GM12801 (cell line): ENCODE results near the gene PAX5.

Experiments
- CTCF ChIP-seq: IDR thresholded peaks from one replicate; pipeline ENCODE4 v1.5.1; 2011; ENCODE audit warnings: control low read depth; ENCODE audit not compliant: insufficient read length; ENCODE audit errors: extremely low read depth

PAX5 gene

DNA sequence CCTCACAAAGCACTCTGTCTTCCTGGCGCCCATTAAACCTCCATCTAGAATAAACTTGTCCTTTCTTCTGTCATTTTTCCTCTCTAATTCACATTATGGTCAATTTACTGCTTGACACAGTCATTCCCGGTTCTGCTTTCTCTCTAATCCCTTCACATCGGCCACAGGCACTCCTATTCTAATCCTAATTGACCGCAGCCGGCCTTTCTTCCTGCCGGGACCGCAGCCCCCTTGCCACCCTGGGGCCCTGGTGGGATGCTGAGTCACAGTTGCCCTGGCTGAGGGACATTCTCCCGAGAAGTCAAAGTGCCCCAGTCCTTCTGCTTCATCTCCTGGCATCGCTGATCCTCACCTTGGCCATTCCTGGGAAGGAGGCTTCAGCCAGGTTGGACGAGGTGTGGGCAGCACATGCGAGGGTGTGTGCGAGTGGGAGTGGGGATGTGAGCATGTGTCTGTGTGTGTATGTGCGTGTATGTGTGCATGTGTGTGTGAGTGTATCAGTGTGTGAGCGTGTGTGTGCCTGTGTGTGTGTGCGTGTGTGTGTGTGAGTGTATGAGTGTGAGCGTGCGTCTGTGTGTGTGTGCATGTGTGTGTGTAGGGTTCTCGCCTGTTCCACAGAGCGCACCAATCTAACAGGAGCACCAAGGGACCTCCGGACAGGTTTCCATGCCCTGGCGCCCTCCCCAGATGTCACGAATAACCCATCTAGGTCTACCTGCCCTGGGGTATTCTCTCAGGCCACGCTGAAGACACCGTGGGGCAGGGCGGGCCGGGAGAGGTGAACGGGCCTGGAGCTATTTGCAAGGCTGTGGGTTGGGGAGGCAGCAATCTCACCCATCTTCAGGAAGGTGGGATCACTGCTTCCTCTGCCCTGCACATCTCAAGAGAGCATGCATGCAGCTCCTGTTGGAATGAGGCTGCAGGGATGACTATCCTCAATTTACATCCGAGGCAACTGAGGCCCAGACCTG, 191.2 kb downstream of the PAX5 start:
- TF ChIP-seq CTCF, result no peak

DNA sequence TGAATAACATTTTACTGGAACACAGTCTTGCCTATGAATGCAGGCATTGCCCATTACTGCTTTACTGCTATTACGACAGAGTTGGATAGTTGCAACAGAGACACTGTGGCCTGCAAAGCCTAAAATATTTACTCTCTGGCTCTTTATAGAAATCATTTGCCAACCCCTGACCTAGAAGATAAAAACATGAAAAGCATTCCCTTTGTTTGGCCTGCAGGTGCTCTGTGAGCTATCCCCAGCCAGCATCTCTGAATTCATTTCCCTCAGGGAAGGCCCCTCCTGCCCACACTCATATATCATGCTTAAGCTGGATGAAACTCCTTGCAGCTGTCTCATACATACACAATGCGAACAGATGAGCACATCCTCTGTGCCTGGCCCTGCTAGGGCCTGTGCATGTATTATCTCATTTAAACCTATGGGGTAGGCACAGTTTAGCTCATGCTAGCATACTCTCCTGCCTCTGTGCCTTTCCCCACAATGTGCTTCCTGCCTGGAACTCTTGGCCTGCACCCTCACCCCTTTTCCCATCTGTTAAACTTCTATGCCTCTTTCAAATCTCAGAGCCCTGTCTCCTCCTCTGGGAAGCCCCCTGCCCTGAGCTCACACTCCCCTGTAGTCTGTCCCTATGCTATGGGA, 193.1 kb downstream of the PAX5 start:
- no peak for TF ChIP-seq CTCF

DNA sequence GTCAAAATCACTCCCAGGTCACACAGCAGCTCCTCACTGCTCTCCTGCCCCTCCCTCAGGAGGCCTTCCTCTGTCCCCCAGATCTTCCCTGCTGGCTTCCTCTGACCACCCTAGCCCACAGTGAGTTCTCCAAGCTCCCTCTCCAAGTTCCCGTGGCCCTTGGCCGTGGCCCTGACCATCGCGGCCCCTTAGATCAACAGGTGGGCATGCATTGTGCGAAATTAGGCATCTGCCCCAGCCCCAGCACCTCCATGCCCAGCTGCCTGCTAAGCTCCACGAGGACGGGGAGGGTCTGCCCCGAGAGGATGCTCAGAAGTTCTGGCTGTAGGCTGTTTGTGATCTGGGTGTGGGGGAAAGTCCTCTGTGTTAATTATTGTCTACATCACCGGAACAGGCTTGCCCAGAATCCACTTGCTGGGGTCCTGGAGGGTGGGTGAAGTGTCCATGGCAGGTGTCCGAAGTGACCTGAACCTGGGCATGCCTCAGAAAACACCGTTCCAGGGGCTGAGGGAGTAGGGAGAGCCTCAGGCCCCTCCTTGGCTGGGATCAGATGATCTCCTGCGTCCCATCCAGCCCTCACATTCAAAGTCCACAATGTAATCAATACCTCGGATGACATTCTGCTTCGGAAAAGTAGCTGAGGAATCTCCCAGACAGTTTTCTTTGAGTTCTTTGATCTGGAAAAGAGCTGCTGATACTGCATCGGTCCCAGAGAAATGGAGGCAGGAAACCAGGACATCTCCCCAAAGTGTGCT, 194.8 kb downstream of the PAX5 start:
- no peak for TF ChIP-seq CTCF

DNA sequence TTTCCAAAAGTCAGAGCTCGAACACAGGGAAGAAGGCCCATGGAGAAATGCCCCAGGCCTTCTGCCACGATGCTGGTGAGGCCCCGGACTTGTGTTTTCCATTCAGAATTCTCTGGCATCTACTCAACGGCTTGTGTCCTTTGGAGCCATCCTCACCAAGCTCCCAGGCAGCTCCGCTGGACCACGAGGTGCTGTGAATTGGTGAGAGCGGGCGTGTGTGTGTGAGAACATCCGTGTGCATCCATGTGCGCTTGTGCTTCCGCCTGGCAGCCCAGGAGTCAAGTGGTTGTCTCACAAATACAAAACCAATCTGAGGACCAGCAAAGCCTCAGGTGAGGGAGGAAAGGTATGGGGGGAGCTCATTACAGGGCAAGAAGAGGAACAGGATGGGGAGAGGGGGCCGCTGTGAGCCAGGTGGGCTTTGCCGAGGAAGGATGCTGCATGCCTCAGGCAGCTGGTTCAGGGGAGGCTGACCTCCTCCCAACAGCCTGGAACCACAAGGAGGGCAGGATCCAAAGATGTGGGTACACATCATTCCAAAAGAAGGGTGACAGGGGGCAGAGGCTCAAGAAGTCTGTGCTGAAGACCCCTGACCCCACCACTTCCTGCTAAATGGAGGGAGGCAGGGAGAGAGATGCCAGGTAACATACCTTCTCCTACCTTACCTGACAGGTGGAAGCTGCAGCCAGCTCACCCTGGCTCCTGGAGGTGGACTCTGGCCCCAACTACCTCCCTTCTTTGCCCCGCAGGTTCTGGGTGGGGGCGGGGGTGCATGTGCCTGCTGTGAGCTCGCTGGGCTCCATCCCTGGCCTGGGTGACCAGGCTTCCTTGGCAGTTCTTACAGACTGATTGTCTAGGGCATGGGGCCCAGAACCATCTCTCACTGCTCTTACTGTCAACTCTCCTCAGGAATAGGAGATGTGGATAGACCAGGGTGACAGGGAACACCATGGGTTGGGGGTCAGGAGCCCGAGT, 196.3 kb downstream of the PAX5 start:
- TF ChIP-seq CTCF, result no peak

DNA sequence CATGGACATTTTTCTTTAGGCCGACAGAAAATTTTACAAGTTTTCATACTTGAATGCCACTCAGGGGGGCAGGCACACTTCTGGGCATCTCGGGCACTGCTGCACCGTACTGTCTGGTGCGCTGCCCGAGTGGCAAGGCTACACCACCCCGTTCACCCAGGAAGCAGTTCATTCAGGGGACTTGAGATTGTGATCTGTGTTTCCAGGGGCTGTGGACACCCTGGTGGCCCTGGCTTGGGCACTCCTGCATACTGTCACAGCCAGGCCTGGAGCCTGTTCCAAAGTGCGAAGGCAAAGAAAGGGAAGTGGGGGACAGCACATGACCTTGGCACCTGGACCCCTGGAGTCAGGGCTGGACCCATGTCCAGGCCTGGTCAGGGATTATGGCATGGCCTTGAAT, 197.6 kb downstream of the PAX5 start:
- no peak for TF ChIP-seq CTCF

DNA sequence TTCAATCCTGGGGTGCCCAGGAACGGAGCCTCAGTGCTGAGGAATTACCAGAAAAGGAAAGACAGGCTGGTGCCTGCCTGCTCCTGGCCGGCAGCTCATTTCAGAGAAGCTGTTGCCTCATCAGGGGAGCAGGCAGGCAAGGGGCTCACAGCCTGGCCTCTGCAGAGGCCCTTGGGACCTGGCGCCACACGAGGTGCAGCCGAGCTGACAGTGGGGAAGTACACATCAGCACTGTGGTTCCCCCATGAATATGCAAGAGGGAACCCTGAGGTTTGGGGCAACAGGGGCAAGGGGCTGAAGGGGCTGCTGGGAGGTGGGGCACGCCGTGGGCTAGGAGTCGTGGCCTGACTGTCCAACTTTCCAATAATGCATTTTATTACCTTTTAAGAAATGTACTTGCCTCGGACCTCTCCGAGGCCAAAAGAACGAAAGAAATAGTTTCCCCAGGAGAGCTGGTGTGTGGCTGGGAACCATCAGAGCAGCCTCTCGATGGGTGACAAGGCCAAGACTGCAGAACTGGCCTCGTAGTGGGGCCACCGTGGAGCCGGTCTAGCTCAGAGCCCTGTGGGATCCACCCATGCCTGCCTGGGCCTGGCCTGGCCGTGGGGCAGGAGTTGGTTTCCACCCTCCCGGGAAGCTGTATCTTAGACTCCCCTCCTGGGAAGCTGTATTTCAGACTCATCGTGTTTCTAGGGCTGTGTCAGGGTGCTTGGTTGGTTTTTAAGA, 198.6 kb downstream of the PAX5 start:
- TF ChIP-seq CTCF, result no peak
